Ectodermal cell (in vitro differentiated cells): Measurements from ENCODE around the gene MGAT5.

Experiments
- H3K27ac ChIP-seq: 2 replicates; pipeline ENCODE4 v1.7.0; 2013; ENCODE audit warnings: mild to moderate bottlenecking, low read depth, low read length; ENCODE audit not compliant: insufficient read depth, poor library complexity, severe bottlenecking
- H3K27me3 ChIP-seq: 2 replicates; pipeline ENCODE4 v1.7.0; 2013; ENCODE audit warnings: mild to moderate bottlenecking, low read length; ENCODE audit not compliant: insufficient read depth, control insufficient read depth, poor library complexity, severe bottlenecking
- H3K36me3 ChIP-seq: one replicate; pipeline ENCODE4 v1.7.0; 2013; ENCODE audit warnings: low read length; ENCODE audit not compliant: control insufficient read depth, insufficient read depth
- H3K4me1 ChIP-seq: one replicate; pipeline ENCODE4 v1.7.0; 2013; ENCODE audit warnings: low read length; ENCODE audit not compliant: control insufficient read depth, insufficient read depth
- H3K4me3 ChIP-seq: 2 replicates; pipeline ENCODE4 v1.7.0; 2013; ENCODE audit warnings: low read depth, low read length, control low read depth; ENCODE audit not compliant: insufficient read depth
- H3K9me3 ChIP-seq: 2 replicates; pipeline ENCODE4 v1.7.0; 2013; ENCODE audit warnings: mild to moderate bottlenecking, low read length, moderate library complexity; ENCODE audit not compliant: control insufficient read depth
- WGBS, 2 experiments: methylation state at CpG; one replicate each; pipeline ENCODE4 v1.1.7; 2013; ENCODE audit warnings: missing lambda C conversion rate in 2 of 2; 5-methylcytosine and 5-hydroxymethylcytosine counted together

MGAT5 gene

DNA sequence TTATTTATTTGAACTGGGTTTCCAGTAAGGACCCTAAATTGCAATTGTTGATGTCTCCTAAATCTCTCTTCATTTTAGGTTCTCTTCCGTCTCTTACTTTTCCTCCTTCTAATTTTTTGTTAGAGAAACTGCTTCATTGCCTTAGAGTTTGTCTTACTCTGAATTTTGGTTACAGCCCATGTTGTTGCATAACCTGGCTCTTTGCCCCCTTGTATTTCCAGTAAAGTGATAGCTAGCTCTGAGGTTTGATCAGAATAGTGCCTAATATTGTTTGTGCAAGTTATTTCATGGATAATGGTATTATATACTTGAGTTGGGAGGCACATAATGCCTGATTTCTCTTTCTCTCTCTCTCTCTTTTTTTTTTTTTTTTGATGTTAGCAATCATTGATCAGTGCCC, 71.8 kb downstream of the MGAT5 start:
- WGBS, 2 experiments, result 96 to 100% methylated on average over 1 of the region's 1 CpG
- no peaks in the 10 kb centered on the region for H3K9me3 ChIP-seq
- H3K27ac ChIP-seq, result no peak overlapping the region
- no peaks in the 10 kb centered on the region for H3K27me3 ChIP-seq
- H3K36me3 ChIP-seq, result no peaks in the 10 kb centered on the region
- no peaks in the 10 kb centered on the region for H3K4me1 ChIP-seq
- no peak overlapping the region for H3K4me3 ChIP-seq

DNA sequence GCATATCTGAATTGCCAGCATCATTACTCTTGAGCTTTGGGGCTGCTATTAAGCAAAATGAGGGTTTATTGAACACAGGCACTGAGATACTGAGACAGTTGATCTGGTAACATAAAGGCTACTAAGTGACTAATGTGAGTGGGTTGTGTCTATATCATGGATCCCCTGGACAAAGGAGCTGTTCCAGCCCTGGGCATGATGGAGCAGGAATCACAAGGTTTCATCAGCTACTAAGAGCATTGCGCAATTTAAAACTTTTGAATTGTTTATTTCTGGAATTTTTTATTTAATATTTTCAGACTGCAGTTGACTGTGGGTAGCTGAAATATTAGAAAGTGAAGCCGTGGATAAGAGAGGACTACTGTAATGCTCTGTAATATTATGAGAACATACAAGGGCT, 73.5 kb downstream of the MGAT5 start:
- no peak overlapping the region for H3K27ac ChIP-seq
- H3K9me3 ChIP-seq, result no peaks in the 10 kb centered on the region
- H3K4me1 ChIP-seq, result no peaks in the 10 kb centered on the region
- no peaks in the 10 kb centered on the region for H3K36me3 ChIP-seq
- WGBS, 2 experiments, result 100% methylated on average over 2 of the region's 2 CpGs
- H3K27me3 ChIP-seq, result no peaks in the 10 kb centered on the region
- H3K4me3 ChIP-seq, result no peak overlapping the region

DNA sequence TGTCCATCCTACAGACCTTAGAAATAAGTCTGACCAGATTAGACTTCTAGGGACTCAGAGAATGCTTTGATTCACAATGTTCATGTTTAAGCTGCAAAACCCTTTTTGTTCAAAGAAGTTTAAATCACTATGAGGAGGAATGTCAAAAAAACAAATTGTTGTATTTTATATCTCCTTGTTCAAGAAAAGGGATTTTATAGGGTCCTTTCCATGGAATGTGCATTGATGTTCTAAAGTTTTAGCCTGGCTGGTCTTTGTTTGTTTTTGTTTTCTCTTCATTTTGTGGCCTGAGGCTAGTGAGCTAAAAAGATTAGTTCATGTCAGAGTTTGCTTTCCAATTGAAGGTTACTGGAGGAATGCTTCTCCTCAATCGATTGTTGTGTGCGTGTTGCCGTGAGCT, 77.2 kb downstream of the MGAT5 start:
- Histone ChIP-seq H3K4me1 (no peaks in the 10 kb centered on the region), H3K9me3 (no peaks in the 10 kb centered on the region), H3K27me3 (no peaks in the 10 kb centered on the region), H3K27ac (no peak overlapping the region), H3K4me3 (no peak overlapping the region), H3K36me3 (no peaks in the 10 kb centered on the region)
- WGBS, 2 experiments, result 96 to 99% methylated on average over 3 of the region's 3 CpGs

DNA sequence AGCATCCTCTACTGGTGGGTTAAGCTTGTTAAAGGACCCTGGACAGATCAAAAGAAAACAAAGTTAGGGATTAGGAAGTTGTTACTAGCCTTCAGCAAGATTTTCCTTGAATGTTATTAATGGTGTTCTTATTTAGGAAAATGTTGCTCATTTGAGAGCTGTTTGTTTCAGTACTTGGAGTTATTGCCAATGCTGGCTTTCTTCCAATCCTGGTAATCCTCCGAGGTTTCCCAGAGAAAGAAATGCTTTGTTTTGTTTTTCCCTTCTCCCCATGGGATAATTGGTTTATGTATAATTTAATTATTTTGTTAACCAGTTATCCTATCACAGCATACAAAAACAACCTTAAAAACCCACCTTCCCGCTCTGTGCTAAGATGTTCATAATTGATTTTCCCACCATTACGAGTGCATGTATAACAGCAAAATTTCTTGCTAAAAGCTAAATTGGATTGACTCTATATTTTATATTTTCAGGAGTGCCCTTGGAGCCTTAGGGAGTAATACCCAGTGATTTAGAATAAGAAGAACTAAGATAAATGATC, 79.8 kb downstream of the MGAT5 start:
- Histone ChIP-seq H3K9me3 (no peaks in the 10 kb centered on the region), H3K27me3 (no peaks in the 10 kb centered on the region), H3K36me3 (no peaks in the 10 kb centered on the region), H3K27ac (no peak overlapping the region), H3K4me1 (no peaks in the 10 kb centered on the region), H3K4me3 (no peak overlapping the region)
- 97 to 100% methylated on average over 3 of the region's 3 CpGs for WGBS, 2 experiments

DNA sequence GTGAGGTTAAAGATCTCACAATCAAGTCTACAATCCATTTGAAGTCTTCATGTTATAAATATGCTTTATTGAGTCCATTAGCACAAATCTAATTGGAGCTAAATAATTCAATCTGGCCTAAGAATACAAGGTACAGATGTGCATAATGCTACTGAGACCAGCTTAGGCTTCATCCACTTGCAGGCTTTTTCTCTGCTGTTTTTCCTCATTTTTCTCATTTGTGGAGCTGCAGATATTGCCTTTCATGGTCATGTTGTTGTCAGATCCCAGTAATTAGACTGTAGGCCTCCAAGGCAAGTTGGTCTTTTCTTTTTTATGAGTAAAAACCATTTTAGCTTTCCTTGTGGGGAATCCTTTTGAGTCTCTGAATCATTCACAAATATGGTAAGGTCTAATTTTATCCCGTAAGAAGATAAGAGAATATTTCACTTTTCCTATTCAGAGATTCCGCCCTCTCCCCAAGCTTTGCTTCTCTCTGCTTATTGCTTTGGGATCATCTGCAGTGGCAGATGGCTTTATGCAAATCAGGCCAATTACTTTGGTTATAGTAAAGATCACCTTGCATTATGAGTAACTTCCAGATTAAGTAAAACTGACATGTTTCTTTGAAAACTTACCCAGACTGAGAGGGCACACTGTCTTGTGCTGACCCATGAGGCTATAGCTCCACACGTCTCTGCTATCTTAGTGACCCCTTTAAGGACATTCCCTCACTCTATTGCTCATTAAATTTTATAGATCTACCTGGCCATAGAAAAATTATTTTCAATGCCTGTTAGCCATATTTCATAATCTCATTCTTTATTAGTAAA, 80.9 kb downstream of the MGAT5 start:
- WGBS, 2 experiments, result 50 to 67% methylated on average over 2 to 3 of the region's 3 CpGs
- no peak overlapping the region for H3K4me3 ChIP-seq
- H3K36me3 ChIP-seq, result no peaks in the 10 kb centered on the region
- no peaks in the 10 kb centered on the region for H3K27me3 ChIP-seq
- H3K4me1 ChIP-seq, result no peaks in the 10 kb centered on the region
- H3K27ac ChIP-seq, result no peak overlapping the region
- no peaks in the 10 kb centered on the region for H3K9me3 ChIP-seq

DNA sequence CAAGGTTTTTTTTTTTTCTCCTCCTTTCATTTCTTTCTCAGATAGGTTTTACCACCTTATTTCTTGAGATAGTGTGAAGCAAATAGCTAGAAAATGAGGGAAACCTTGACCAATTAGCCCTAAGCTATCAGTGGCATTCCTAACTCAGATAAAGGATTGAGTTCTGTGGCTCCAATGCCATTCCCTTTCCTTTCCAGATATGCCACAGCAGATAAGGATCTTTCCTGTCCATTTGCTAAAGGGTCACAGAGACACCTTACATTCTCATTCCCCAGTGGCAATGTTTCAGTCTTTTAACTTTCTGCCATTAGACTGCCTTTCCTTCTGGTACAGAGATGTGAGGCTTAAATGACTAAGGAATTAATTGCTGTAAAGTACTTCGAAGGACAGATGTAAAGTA, 81.7 kb downstream of the MGAT5 start:
- Histone ChIP-seq H3K36me3 (no peaks in the 10 kb centered on the region), H3K9me3 (no peaks in the 10 kb centered on the region), H3K27me3 (no peaks in the 10 kb centered on the region), H3K27ac (no peak overlapping the region), H3K4me3 (no peak overlapping the region), H3K4me1 (no peaks in the 10 kb centered on the region)
- 82 to 100% methylated on average over 1 of the region's 1 CpG for WGBS, 2 experiments

DNA sequence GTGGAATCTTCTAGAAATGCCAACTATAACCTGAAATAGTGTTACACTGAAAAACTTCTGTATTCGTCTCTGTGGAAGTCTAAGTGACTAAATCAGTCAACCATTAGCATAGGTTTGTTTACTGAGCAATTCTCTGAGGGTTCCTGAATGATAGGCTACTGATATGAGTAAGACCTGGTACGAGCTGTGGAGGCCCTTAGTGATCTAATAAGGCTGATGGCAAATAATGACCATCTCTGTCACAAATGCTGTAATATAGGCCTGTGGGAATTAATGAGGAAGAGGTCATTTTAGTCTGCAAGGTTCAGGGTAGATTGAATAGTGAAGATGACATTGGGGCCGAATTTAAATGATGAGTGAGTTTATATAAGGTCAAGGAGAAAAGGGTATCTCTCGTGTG, 82.5 kb downstream of the MGAT5 start:
- H3K4me3 ChIP-seq, result no peak overlapping the region
- 71 to 73% methylated on average over 4 of the region's 4 CpGs for WGBS, 2 experiments
- H3K4me1 ChIP-seq, result no peaks in the 10 kb centered on the region
- H3K27ac ChIP-seq, result no peak overlapping the region
- H3K27me3 ChIP-seq, result no peaks in the 10 kb centered on the region
- no peaks in the 10 kb centered on the region for H3K9me3 ChIP-seq
- no peaks in the 10 kb centered on the region for H3K36me3 ChIP-seq

DNA sequence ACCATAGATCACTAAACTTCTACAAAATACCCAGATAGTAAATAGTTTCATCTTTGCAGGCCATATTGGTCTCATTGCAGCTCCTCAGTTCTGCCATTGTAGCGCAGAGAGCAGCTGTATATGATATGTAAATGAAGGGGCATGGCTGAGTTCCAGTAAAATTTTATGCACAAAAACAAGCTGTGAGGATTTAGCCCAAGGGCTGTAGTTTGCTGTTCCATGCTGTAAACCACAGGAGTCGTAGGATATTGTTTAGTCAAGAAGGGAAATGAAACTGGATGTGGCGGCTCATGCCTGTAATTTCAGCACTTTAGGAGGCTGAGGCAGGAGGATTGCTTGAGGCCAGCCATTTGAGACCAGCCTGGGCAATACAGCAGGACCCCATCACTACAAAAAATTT, 83.0 kb downstream of the MGAT5 start:
- Histone ChIP-seq H3K27ac (no peak overlapping the region), H3K4me3 (no peak overlapping the region), H3K4me1 (no peaks in the 10 kb centered on the region), H3K9me3 (no peaks in the 10 kb centered on the region), H3K27me3 (no peaks in the 10 kb centered on the region), H3K36me3 (no peaks in the 10 kb centered on the region)
- WGBS, 2 experiments, result 95 to 96% methylated on average over 3 of the region's 3 CpGs

DNA sequence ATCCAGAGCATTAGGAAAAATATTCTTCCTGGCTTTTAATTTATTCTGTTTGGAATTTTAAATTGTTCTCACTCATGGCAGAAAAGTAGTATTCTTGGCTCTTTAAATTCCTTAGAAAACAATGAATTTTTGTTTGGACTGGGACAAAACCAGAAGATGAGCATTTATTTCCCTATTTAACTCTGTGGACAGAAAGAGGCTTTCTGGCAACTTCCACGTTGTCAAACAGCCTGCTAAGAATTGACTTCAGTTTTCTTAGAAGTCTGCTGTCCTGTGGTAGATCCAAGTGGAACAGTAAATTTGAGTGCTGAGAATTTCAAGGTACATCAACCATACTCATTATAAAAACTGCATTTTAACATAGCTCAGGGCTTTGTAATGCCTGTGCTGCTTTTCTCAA, 83.8 kb downstream of the MGAT5 start:
- no peak overlapping the region for H3K27ac ChIP-seq
- no peaks in the 10 kb centered on the region for H3K4me1 ChIP-seq
- no peaks in the 10 kb centered on the region for H3K27me3 ChIP-seq
- 88 to 90% methylated on average over 1 of the region's 1 CpG for WGBS, 2 experiments
- no peaks in the 10 kb centered on the region for H3K9me3 ChIP-seq
- H3K36me3 ChIP-seq, result no peaks in the 10 kb centered on the region
- no peak overlapping the region for H3K4me3 ChIP-seq

DNA sequence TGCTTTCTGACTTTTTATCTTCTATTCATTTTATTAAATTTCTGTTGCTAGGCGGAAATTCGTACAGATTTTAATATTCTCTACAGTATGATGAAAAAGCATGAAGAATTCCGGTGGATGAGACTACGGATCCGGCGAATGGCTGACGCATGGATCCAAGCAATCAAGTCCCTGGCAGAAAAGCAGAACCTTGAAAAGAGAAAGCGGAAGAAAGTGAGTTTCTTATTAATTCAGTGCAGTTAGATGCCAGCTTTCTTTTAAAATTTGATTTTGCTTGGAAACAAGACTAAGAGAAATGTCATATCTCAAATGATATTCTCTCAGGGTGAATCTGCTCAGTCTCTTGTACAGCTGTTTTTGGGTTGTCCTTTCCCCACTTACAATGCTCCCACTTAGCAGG, 84.3 kb downstream of the MGAT5 start:
- Histone ChIP-seq H3K27me3 (no peaks in the 10 kb centered on the region), H3K9me3 (no peaks in the 10 kb centered on the region), H3K36me3 (no peaks in the 10 kb centered on the region), H3K4me1 (no peaks in the 10 kb centered on the region), H3K27ac (no peak overlapping the region), H3K4me3 (no peak overlapping the region)
- WGBS, 2 experiments, result 93 to 96% methylated on average over 8 of the region's 8 CpGs
